SK-N-SH (cell line): ENCODE measurements around the gene DGKH. TPM values are rescaled to one million over a fixed set of nuclear protein-coding genes. Genes with fewer than 3 reads are reported as not detected.
"Not testable (repeated sequence)": the region's sequence is repeated elsewhere in the genome, so short reads cannot be mapped to it uniquely, and the experiment has no call there.

Experiments
- CTCF ChIA-PET: fragments of 300-600, 350-600 bp; formaldehyde crosslinking; extraction: SDS; loops from one replicate; lab custom pipeline; 2021; lab: Yijun Ruan, JAX
- POLR2A ChIA-PET: fragments of 350-600 bp; sonication (Branson Sonifier 250); formaldehyde crosslinking; extraction: SDS; loops from one replicate; lab custom pipeline; 2020; ENCODE audit warnings: antibody characterized with exemption, inconsistent platforms; lab: Yijun Ruan, JAX
- DNase-seq: peaks from one replicate; pipeline ENCODE4 v3.0.0; 2012
- H2AFZ ChIP-seq: fragments of 200-600 bp; sonication (generic); 2 replicates; pipeline ENCODE4 v1.8.1; 2016; ENCODE audit warnings: antibody characterized with exemption, mild to moderate bottlenecking, low read depth
- H3F3A ChIP-seq: fragments of 200-600 bp; sonication (generic); replicated peaks from 2 replicates; pipeline ENCODE3; 2016; ENCODE audit warnings: antibody characterized with exemption, mild to moderate bottlenecking; ENCODE audit not compliant: insufficient read depth
- H3K27ac ChIP-seq, 2 experiments: fragments of 200-500 bp in 1 of 2; fragments of 200-600 bp in 1 of 2; sonication (Bioruptor generic) in 1 of 2; sonication (generic), shearing (Covaris generic) in 1 of 2; 2 replicates each; pipeline versions ENCODE4 v1.5.1 to v1.6.1; 2014 to 2016; ENCODE audit warnings: low read depth in 2 of 2, inconsistent platforms in 1 of 2, low read length in 1 of 2, mild to moderate bottlenecking in 1 of 2, mixed read lengths in 1 of 2
- H3K27me3 ChIP-seq: fragments of 200-600 bp; sonication (generic), shearing (Covaris generic); 2 replicates; pipeline ENCODE4 v1.6.1; 2016; ENCODE audit warnings: mixed run types; ENCODE audit not compliant: insufficient read depth
- H3K36me3 ChIP-seq, 2 experiments: fragments of 200-500 bp in 1 of 2; fragments of 200-600 bp in 1 of 2; sonication (Bioruptor generic) in 1 of 2; sonication (generic) in 1 of 2; replicated peaks in 1 of 2; 2 replicates each; pipeline versions ENCODE3 to v1.5.1; 2014 to 2016; ENCODE audit warnings: low read length in 1 of 2, mild to moderate bottlenecking in 1 of 2; ENCODE audit not compliant: insufficient read depth in 2 of 2, control insufficient read depth in 1 of 2
- H3K4me1 ChIP-seq, 2 experiments: fragments of 200-500 bp in 1 of 2; fragments of 200-600 bp in 1 of 2; sonication (Bioruptor generic) in 1 of 2; sonication (generic), shearing (Covaris generic) in 1 of 2; 2 replicates each; pipeline versions ENCODE4 v1.5.1 to v1.6.1; 2014 to 2016; ENCODE audit warnings: low read depth in 1 of 2, low read length in 1 of 2, mixed run types in 1 of 2; ENCODE audit not compliant: insufficient read depth in 2 of 2, control insufficient read depth in 1 of 2
- H3K4me2 ChIP-seq: fragments of 200-600 bp; sonication (generic), shearing (Covaris generic); 2 replicates; pipeline ENCODE4 v1.6.1; 2017; ENCODE audit warnings: mixed run types
- H3K4me3 ChIP-seq, 2 experiments: fragments of 200-500 bp in 1 of 2; fragments of 200-600 bp in 1 of 2; sonication (Bioruptor generic) in 1 of 2; sonication (generic), shearing (Covaris generic) in 1 of 2; 2 replicates each; pipeline versions ENCODE4 v1.5.1 to v1.8.1; 2014 to 2016; ENCODE audit warnings: low read depth in 2 of 2, inconsistent platforms in 1 of 2, low read length in 1 of 2, mild to moderate bottlenecking in 1 of 2, mixed read lengths in 1 of 2, moderate library complexity in 1 of 2
- H3K79me2 ChIP-seq: fragments of 200-600 bp; sonication (generic); 2 replicates; pipeline ENCODE4 v1.8.1; 2017; ENCODE audit warnings: mild to moderate bottlenecking; ENCODE audit not compliant: insufficient read depth
- H3K9ac ChIP-seq: fragments of 200-600 bp; sonication (generic); 2 replicates; pipeline ENCODE4 v1.6.1; 2017; ENCODE audit warnings: mixed run types
- H3K9me2 ChIP-seq: fragments of 200-600 bp; sonication (generic); 2 replicates; pipeline ENCODE4 v1.6.1; 2017; ENCODE audit warnings: mixed run types
- H3K9me3 ChIP-seq: fragments of 200-600 bp; sonication (generic); 2 replicates; pipeline ENCODE4 v1.6.1; 2017; ENCODE audit warnings: mixed run types, mild to moderate bottlenecking, moderate library complexity
- H4K20me1 ChIP-seq: fragments of 200-600 bp; sonication (generic); 2 replicates; pipeline ENCODE4 v1.6.1; 2017; ENCODE audit warnings: mild to moderate bottlenecking, mixed run types; ENCODE audit not compliant: insufficient read depth
- CHD2 ChIP-seq: fragments of 150-350 bp; IDR thresholded peaks from 2 replicates; pipeline ENCODE4 v1.6.1; 2018; ENCODE audit warnings: low read length; ENCODE audit not compliant: partially characterized antibody
- EP300 ChIP-seq, 2 experiments: IDR thresholded peaks; 2 replicates each; pipeline versions ENCODE4 v1.4.0 to v1.6.1; 2012; ENCODE audit warnings: borderline replicate concordance in 1 of 2, low read depth in 1 of 2, low read length in 1 of 2
- EZH2phosphoT487 ChIP-seq: fragments of 200-600 bp; sonication (generic); IDR thresholded peaks from 2 replicates; pipeline ENCODE4 v1.6.1; 2017; ENCODE audit warnings: low read depth, mixed run types, mild to moderate bottlenecking, antibody characterized with exemption, moderate library complexity, borderline replicate concordance
- FOSL2 ChIP-seq: IDR thresholded peaks from 2 replicates; pipeline ENCODE4 v1.4.0; 2012; ENCODE audit warnings: low read depth, mild to moderate bottlenecking, moderate library complexity, borderline replicate concordance
- FOXJ3 ChIP-seq: sonication (generic); formaldehyde crosslinking; IDR thresholded peaks from 2 replicates; pipeline ENCODE4 v1.5.1; 2020; ENCODE audit warnings: mild to moderate bottlenecking, missing genetic modification reagents
- FOXM1 ChIP-seq: IDR thresholded peaks from 2 replicates; pipeline ENCODE4 v1.4.0; 2012; ENCODE audit warnings: low read depth, mild to moderate bottlenecking
- MXI1 ChIP-seq: IDR thresholded peaks from 2 replicates; pipeline ENCODE4 v1.6.1; 2012; ENCODE audit warnings: mild to moderate bottlenecking, low read depth, low read length, improper control_type of control experiment
- NFIC ChIP-seq: IDR thresholded peaks from 2 replicates; pipeline ENCODE4 v1.4.0; 2012; ENCODE audit warnings: borderline replicate concordance
- NRF1 ChIP-seq: IDR thresholded peaks from 2 replicates; pipeline ENCODE4 v1.6.1; 2012; ENCODE audit warnings: low read depth, mild to moderate bottlenecking, low read length
- POLR2AphosphoS5 ChIP-seq: IDR thresholded peaks from 2 replicates; pipeline ENCODE4 v1.6.1; 2012; ENCODE audit warnings: low read depth, low read length
- RAD21 ChIP-seq: IDR thresholded peaks from 2 replicates; pipeline ENCODE4 v1.6.1; 2012; ENCODE audit warnings: mild to moderate bottlenecking, low read length
- RFX5 ChIP-seq: IDR thresholded peaks from 2 replicates; pipeline ENCODE4 v1.6.1; 2012; ENCODE audit warnings: mild to moderate bottlenecking, improper control_type of control experiment, low read length
- SIN3A ChIP-seq: IDR thresholded peaks from 2 replicates; pipeline ENCODE4 v1.6.1; 2012; ENCODE audit warnings: low read depth, mild to moderate bottlenecking, low read length, moderate library complexity, borderline replicate concordance
- SMC3 ChIP-seq: IDR thresholded peaks from 2 replicates; pipeline ENCODE4 v1.6.1; 2012; ENCODE audit warnings: low read depth, low read length, improper control_type of control experiment
- TAF1 ChIP-seq: IDR thresholded peaks from 2 replicates; pipeline ENCODE4 v1.6.1; 2012; ENCODE audit warnings: low read depth, mild to moderate bottlenecking, low read length, moderate library complexity, borderline replicate concordance
- TEAD4 ChIP-seq: IDR thresholded peaks from 2 replicates; pipeline ENCODE4 v1.4.0; 2012; ENCODE audit warnings: mild to moderate bottlenecking, borderline replicate concordance; ENCODE audit not compliant: insufficient read depth
- WGBS: methylation state at CpG from one replicate; pipeline ENCODE4 v1.1.6; 2017; ENCODE audit warnings: low lambda C conversion rate; 5-methylcytosine and 5-hydroxymethylcytosine counted together
- polyA plus RNA-seq, 3 experiments: library from polyadenylated mRNA; depleted of rRNA; stranded (reverse); fragments of >200 nt; gene quantifications; 2 replicates each; pipeline ENCODE4 v1.2.3, GENCODE V29; 2012
- TF ChIP-seq, protein P1 (sequence below): IDR thresholded peaks from 2 replicates; pipeline ENCODE4 v1.4.0; 2012; ENCODE audit warnings: low read depth, borderline replicate concordance
- TF ChIP-seq, protein P2 (sequence below): fragments of 200-600 bp; sonication (generic); IDR thresholded peaks from 2 replicates; pipeline ENCODE4 v1.6.1; 2017; ENCODE audit warnings: antibody characterized with exemption, mild to moderate bottlenecking, moderate library complexity
- TF ChIP-seq, protein P3 (sequence below): fragments of 150-350 bp; IDR thresholded peaks from 2 replicates; pipeline ENCODE4 v1.6.1; 2017; ENCODE audit warnings: antibody characterized with exemption, low read length, low read depth, borderline replicate concordance

Gene DGKH
- polyA plus RNA-seq, 1 of the 3 experiments (the other 2 are of a cell fraction) = 2.5 TPM

DNA sequence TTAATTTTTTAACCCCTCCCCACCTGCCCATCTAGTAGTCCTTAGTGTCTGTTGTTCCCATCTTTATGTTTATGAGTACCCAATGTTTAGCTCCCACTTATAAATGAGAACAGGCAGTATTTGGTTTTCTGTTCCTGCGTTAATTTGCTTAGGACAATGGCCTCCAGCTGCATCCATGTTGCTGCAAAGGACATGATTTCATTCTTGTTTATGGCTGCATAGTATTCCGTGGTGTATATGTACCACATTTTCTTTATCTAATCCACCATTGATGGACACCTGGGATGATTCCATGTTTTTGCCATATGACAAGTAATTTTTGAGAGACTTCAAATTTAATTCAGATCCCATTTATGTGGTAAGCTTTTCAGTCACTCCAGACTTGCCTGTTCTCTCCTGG lies 47.8 kb downstream of the DGKH start:
- H3K36me3 ChIP-seq, DNase-seq, H3K4me3 ChIP-seq, POLR2A ChIA-PET, H3K27me3 ChIP-seq, H3K9me3 ChIP-seq, H3K9ac ChIP-seq, H3K9me2 ChIP-seq, H3K4me2 ChIP-seq, H3K79me2 ChIP-seq, H3F3A ChIP-seq, H3K4me1 ChIP-seq, H4K20me1 ChIP-seq, H3K27ac ChIP-seq, H2AFZ ChIP-seq: not testable (repeated sequence)
- 92% methylated on average over 2 of the region's 2 CpGs for WGBS
- CTCF ChIA-PET = interaction anchor here (3.0 kb wide), 1 partner anchor 428 kb away, joined by 9 read pairs; no protein-coding TSS in a partner anchor

DNA sequence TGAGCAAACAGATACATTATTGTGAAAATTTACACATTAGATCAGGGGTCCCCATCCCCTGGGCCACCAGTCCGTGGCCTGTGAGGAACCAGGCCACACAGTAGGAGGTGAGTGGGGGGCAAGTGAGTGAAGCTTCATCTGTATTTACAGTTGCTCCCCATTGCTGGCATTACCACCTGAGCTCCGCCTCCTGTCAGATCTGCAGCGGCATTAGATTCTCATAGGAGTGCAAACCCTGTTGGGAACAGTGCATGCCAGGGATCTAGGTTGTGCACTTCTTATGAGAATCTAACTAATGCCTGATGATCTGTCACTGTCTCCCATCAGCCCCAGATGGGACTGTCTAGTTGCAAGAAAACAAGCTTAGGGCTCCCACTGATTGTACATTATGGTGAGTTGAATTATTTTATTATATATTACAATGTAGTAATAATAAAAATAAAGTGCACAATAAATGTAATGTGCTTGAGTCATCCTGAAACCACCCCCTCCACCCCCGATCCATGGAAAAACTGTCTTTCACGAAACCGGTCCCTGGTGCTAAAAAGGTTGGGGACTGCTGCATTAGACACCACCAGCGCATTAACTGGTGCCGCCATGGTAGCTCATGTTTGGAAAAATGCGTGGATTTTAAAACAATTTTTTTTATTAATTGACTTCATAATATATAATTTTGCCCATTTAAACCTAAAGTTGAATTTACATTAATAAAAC lies 51.7 kb downstream of the DGKH start:
- no peak overlapping the region for H3K4me3 ChIP-seq
- DNase-seq = no peak
- H3K79me2 ChIP-seq = peaks cover 8% of the 10 kb centered on the region; the same call in 1 of the 2 replicates
- CTCF ChIA-PET = interaction anchor here (0.6 to 1.2 kb wide), 2 partner anchors 10 to 301 kb away, joined by 3 read pairs; no protein-coding TSS in a partner anchor
- no peak overlapping the region for H3K9ac ChIP-seq
- H3K36me3 ChIP-seq = no peaks in the 10 kb centered on the region
- H3K27me3 ChIP-seq = no peaks in the 10 kb centered on the region
- peaks cover 0 to 2% of the 10 kb centered on the region in 2 experiments; a peak in 3 of 4 replicates for H3K4me1 ChIP-seq
- H3K27ac ChIP-seq = no peak overlapping the region
- no peak overlapping the region for H2AFZ ChIP-seq
- POLR2A ChIA-PET = no interaction called here
- no peaks in the 10 kb centered on the region; the same call in 1 of the 2 replicates for H4K20me1 ChIP-seq
- WGBS = 94% methylated on average over 9 of the region's 9 CpGs
- no peak overlapping the region for H3K4me2 ChIP-seq
- no peaks in the 10 kb centered on the region for H3K9me2 ChIP-seq
- TF ChIP-seq SIN3A (no peak), EZH2phosphoT487 (no peak), FOSL2 (no peak), TEAD4 (no peak), SMC3 (no peak), RFX5 (no peak), FOXJ3 (CRISPR knock-in tag) (no peak), TAF1 (no peak), EP300 (IDR thresholded peaks at IDR 0.05; ENCODE audit: borderline replicate concordance in 1 of 2, low read depth in 1 of 2, low read length in 1 of 2) (no peak), FOXM1 (no peak), MXI1 (no peak), POLR2AphosphoS5 (no peak), NRF1 (no peak), NFIC (no peak), RAD21 (no peak), CHD2 (no peak)
- TF ChIP-seq, protein P1, sequence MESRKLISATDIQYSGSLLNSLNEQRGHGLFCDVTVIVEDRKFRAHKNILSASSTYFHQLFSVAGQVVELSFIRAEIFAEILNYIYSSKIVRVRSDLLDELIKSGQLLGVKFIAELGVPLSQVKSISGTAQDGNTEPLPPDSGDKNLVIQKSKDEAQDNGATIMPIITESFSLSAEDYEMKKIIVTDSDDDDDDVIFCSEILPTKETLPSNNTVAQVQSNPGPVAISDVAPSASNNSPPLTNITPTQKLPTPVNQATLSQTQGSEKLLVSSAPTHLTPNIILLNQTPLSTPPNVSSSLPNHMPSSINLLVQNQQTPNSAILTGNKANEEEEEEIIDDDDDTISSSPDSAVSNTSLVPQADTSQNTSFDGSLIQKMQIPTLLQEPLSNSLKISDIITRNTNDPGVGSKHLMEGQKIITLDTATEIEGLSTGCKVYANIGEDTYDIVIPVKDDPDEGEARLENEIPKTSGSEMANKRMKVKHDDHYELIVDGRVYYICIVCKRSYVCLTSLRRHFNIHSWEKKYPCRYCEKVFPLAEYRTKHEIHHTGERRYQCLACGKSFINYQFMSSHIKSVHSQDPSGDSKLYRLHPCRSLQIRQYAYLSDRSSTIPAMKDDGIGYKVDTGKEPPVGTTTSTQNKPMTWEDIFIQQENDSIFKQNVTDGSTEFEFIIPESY = no peak
- TF ChIP-seq, protein P2, sequence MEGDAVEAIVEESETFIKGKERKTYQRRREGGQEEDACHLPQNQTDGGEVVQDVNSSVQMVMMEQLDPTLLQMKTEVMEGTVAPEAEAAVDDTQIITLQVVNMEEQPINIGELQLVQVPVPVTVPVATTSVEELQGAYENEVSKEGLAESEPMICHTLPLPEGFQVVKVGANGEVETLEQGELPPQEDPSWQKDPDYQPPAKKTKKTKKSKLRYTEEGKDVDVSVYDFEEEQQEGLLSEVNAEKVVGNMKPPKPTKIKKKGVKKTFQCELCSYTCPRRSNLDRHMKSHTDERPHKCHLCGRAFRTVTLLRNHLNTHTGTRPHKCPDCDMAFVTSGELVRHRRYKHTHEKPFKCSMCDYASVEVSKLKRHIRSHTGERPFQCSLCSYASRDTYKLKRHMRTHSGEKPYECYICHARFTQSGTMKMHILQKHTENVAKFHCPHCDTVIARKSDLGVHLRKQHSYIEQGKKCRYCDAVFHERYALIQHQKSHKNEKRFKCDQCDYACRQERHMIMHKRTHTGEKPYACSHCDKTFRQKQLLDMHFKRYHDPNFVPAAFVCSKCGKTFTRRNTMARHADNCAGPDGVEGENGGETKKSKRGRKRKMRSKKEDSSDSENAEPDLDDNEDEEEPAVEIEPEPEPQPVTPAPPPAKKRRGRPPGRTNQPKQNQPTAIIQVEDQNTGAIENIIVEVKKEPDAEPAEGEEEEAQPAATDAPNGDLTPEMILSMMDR = no peak
- TF ChIP-seq, protein P3, sequence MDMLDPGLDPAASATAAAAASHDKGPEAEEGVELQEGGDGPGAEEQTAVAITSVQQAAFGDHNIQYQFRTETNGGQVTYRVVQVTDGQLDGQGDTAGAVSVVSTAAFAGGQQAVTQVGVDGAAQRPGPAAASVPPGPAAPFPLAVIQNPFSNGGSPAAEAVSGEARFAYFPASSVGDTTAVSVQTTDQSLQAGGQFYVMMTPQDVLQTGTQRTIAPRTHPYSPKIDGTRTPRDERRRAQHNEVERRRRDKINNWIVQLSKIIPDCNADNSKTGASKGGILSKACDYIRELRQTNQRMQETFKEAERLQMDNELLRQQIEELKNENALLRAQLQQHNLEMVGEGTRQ = no peak
- no peaks in the 10 kb centered on the region for H3F3A ChIP-seq
- H3K9me3 ChIP-seq = no peaks in the 10 kb centered on the region
